Heart left ventricle (tissue), 13 donors: Measurements from ENCODE around the gene ZBTB5.

Experiments
- CTCF ChIP-seq, 12 donors: fragments of 200-600 bp; sonication (generic) in 4 of 12; IDR thresholded peaks; one replicate each; pipeline versions ENCODE4 v1.5.0 to v1.8.0; 2018 to 2022; ENCODE audit warnings: antibody characterized with exemption in 12 of 12, mild to moderate bottlenecking in 5 of 12
- POLR2A ChIP-seq, 2 donors: fragments of 450-650 bp; IDR thresholded peaks; one replicate each; pipeline ENCODE4 v1.6.1; 2017; ENCODE audit warnings: antibody characterized with exemption in 2 of 2, mild to moderate bottlenecking in 2 of 2, moderate library complexity in 2 of 2
- donor health status: ischemic (EF 13 %, LVEDD 7.1; RV severe dilation, severe dysfunction).
- donor health status: DM: no; HTN: yes; CAD: no.
- donor health status: DM: no; HTN: no; CAD: no.
- donor health status: ischemic (EF 25% LVEDD 6.9; RV normal size, moderate dysfunction).
- donor health status: ischemic (EF 25% LVEDD 5.7; RV mildly dilated, moderate dysfunction).
- donor health status: ischemic (EF 35%, LVEDD 5.7; RV mildly dilated, moderate dysfunction).
- donor health status: nonischemic (EF 11% LVEDD 7.7; RV severe dilation, severe dysfunction).
- donor health status: DM: yes; HTN: yes; CAD: no.
- donor health status: PGD.
- donor health status: ischemic (EF 29% LVEDD 5.4; RV normal size, mild dysfunction).
- donor health status: nonischemic (EF 23%, LVEDD 6.1; RV moderate dilation, normal function).

GRCh38 chr9:37421914-37422288, 43.3 kb downstream of the ZBTB5 start:
- no peak for TF ChIP-seq POLR2A (IDR thresholded peaks at IDR 0.05)
- no peak for TF ChIP-seq CTCF (IDR thresholded peaks at IDR 0.05)
